Brain pericyte (primary cell): ENCODE data around the gene UGT1A6.
"Not testable (repeated sequence)": the region's sequence is repeated elsewhere in the genome, so short reads cannot be mapped to it uniquely, and the experiment has no call there.

Source experiments
- DNase-seq: peaks from one replicate; pipeline ENCODE4 v3.0.0-alpha.2; 2012; ENCODE audit warnings: low read depth, low spot score

The UGT1A6 gene

DNA sequence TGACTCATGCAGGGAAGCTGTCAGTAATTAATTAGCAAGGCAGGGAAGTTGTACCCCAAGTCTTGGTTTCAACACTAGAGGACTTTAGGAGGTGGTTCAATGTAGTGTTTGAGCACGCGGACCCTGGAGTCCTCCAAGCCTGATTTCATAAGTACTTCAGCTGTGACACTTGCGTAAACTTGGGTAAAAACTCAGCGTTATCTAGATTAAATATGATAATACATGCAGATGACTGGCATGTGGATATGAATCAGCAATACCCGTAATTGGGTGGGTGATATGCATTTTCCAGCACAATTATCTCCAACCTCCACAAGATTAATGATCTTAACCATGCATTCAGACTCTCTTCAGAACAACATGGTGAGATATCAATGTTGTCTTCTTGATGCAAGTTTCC lies 5.8 kb upstream of the UGT1A6 start:
- no peak for DNase-seq

DNA sequence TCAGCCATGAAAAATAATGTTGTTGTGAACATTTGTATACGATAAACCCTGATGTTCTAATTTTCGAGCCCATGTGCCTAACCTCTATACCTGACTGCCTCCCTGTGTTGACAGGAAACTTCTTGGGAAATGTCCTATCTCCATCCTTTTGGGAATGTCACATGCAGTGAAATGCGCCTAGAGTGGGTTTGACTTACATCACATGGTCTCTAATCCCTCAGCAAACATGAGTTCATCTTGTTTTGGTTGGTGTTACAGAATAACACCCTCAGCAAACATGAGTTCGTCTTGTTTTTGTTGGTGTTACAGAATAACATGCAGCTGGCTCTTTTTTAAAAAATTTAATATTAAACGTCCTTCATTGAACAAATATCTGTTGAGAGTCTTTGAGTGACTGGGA lies 4.3 kb upstream of the UGT1A6 start:
- no peak for DNase-seq

DNA sequence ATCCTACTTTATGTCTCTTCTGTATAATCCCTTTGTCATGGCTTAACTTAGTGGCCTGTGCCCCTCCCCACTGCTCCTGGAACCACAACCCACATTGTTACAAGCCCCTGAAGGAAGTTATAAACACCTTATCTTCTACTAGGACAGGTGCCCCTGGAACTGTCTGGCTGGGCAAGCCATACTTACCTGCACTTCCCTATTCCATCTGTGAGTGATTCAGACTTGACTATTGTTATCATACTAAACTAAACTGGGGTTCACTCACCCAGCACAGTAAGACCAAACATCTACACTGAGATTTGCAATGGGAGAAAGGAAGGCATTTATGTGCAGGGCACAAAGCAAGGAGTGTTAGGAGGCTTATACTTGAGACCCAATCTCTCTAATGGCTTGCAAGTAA lies 3.7 kb upstream of the UGT1A6 start:
- no peak for DNase-seq

DNA sequence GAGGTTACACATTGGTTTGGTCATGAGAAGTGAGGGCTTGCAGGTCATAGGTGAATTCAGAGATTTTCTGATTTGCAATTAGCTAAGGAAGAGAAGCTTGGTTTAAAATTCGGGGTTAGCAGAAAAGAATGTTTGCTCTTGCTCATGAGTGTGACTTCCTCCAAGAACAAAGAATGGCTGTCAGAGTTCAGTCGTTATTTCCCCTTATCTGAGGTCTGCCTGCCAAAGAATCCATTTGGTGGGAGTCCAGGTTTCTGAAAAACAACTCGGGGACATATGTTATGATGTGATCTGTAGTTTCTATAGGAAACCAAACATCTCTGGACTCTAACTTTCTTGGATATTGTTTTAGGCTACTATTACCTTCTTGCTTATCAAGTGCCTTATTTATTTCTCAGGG lies 3.2 kb upstream of the UGT1A6 start:
- DNase-seq, result no peak

DNA sequence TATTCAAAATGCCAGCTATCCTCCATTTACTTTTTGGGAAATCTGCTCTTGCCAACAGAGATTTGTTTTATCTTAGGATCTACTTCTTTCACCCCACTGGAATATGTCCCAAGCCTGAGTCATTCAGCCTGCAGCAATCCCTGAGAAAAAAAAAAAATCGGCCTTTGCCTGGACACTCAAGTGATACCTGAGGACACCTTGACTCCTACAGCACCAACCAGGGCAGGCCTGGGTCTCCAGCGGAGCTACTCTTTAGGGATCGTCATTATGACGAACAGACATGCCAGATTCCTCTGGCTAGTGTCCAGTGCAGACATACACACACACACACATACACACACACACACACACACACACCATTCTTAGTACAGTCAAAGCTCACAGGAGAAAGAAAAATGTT lies 2.2 kb upstream of the UGT1A6 start:
- no peak for DNase-seq

DNA sequence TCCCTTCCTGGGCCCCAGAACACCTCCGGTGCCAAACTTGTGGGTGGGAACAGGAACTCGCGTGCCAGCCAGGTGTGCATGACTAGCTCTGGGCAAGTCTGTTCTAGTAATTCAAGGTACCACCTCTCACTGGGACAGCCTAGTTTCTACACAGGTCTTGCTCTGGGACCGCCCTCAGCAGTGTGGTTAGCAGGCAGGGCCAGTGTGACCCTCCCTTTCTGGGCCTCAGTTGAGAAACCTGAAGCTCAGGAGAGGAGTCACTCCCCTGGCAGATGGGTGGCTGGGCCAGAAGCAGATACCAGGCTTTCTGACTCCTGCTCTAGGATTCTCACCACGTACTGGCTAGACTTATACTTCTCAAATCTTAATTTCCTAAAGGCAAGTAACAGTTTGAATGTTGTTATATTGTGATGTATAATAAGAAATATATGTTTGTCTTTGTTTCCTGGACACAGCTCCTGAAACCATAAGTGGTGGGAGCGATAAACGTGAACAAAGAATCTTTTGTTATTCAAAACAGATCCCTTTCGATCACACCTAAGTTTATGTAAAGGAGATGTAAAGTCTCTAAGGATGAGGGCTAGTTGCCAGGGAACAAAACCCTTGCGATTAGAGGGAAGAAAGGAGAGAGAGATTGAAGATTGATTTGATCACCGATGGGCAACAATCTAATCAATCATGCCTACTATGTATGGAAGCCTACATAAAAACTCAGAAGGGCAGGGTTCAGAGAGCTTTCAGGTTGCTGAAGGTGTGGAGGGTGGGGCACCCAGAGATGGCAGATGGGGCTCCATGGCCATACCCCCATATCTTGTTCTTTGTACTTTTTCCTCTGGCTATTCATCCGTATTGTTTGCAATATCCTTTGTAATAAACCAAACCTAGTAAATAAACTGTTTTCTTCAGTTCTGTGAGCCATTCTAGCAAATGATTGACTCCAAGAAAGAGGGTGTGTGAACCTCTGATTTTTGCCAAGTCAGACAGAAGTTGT lies 952 bp upstream of the UGT1A6 start:
- no peak for DNase-seq

DNA sequence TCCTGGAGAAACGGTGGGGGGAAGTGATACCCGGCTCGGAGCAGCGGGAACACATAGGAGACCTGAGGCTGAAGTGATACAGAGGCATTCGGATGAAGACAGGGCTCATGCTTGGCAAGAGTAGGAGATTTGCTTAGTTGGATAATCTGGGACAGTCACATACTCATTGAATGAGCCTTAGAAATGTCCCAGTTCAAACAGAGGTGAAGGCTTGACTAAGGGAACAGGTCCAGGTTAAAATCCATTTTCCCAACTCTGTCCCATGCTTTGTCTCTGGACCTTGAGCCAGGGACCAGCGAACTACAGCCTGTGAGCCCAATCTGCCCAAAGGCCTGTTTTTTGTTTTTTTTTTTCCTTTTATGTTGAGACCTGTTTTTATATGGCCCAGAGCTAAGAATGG lies 1.3 kb downstream of the UGT1A6 start:
- DNase-seq, result no peak

DNA sequence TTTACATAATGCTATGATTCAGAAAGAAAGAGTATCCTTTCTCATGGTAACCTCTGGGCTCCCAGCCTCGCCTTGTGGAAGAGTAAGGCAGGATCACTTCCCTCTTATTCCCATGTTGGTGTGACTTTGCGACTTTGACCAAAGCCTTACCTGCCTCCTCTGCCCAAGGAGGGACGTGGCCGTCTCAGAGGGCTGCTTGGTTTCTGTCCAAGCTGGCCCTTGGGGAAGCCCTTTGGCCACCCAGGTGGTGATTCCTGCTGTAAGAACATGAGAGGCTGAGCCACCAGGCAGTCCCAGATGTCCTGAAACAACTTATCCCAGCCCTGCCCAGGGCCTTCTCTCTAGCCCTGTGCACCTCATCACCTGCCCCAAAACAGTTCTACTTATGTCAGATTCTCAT lies 6.0 kb downstream of the UGT1A6 start:
- no peak for DNase-seq

DNA sequence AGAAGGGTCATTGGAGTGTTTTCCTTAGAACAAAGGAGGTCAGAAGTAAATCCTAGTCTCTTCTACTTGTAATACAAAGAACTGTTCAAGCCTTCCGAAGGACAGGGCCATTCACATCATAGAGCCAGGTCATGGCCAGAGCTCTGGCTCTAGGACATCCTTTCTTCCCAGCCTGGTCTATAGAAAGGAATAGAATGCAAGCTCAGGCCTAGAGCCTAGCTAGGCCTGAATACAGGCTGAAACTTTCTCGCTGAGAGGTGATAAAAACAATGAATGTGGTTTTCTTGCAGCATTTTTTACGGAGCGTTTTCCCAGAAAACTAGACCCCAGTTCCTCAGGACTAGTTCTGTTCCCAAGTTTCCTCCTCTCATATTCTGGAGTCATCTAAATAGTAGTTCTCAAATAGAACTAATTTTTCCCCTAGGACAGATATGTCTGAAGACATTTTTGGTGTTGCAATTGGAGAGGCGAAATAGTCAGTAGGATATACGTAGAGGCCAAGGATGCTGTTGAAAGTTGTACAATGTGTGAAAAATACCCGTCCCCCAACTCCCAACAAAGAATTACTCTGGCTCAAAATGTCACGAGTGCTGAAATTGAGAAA lies 6.8 kb downstream of the UGT1A6 start:
- DNase-seq, result no peak

DNA sequence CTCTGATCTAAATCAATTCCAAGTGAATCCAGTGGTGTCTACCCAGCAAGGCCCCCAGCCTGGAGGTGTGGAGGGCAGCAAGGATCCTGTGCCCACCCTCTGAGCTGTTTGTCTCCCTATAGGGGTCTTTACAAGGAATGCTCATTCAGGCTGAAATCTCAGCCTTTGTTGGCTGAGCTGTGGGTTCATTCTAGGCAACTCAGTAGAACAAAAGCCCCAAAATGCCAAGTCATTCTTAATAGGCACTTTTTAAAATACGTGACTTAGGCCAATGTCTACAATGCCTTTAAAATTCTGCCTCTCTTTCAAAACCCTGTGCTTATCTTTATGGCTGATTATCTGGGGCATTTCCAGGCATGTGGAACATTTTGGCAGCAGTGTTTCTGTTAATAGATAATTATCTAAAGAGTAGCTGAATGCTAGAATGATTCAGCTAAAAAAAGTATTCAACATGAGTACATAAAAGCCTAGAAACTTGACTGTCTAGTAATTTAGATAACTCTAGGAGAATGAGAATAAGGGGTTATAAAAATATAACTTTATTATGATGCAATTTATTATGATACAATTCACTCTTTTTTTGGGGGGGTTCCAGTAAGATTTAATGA lies 7.4 kb downstream of the UGT1A6 start:
- DNase-seq, result no peak

DNA sequence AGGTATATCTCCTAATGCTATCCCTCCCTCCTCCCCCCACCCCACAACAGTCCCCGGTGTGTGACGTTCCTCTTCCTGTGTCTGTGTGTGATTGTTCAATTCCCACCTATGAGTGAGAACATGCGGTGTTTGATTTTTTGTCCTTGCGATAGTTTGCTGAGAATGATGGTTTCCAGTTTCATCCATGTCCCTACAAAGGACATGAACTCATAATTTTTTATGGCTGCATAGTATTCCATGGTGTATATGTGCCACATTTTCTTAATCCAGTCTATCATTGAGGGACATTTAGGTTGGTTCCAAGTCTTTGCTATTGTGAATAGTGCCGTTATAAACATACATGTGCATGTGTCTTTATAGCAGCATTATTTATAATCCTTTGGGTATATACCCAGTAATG lies 8.2 kb downstream of the UGT1A6 start:
- not testable (repeated sequence) for DNase-seq

DNA sequence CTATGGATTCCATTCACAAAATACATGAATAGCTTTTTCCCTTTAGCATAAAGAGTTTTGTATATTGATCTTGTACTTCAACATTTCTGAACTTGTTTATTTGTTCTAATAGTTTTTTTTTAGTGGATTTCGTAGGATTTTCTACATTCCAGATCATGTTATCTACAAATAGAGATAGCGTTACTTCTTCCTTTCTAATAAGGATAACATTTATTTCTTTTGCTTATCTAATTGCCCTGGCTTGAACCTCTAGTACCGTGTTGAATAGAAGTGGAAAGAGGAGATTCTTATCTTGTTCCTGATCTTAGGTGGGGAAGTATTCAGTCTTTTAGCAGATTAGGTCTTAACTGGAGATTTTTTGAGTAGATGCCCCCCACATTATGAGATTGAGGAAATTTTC lies 9.5 kb downstream of the UGT1A6 start:
- no peak for DNase-seq

DNA sequence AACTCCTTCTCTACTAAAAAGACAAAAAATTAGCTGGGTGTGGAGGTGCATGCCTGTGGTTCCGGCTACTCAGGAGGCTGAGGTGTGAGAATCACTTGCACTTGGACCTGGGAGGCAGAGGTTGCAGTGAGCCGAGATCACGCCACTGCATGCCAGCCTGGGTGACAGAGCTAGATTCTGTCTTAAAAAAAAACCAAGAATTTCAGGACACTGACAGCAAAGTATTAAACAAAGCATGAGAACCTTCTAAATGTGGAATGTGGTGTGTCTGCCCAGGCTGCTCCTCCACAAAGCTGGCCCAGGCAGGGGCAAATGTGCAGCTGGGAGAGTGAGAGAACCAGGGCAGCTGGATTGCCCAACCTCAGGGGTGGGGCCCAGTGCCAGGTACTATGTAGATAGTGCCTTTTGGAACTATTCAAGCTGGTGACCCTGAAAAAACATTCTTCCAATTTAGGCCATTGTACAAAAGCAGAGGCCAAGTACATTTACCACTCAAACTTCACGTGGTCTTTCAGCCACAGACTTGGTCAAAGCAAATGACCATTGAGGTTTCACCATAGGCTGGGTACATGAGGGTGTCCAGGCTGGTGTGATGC lies 13.3 kb downstream of the UGT1A6 start:
- no peak for DNase-seq

DNA sequence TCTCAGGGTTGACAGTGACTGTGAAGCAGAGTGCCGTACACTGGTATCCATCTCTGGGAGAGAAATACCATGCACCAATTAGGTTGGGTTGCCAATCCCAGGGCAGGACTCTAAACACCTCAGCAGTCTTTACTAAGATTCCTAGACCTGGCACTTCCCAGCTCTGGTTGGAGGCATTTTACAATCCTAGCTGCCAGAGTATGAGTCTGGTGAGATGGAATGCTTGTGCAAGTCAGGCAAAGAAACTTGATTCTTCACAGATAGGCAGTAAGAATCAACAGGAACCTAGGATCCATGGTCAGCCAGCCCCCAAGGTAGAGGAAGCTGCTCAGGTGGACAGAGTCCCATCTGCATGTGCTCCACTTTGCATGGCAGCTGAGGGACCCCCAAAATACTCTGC lies 14.0 kb downstream of the UGT1A6 start:
- DNase-seq, result no peak

DNA sequence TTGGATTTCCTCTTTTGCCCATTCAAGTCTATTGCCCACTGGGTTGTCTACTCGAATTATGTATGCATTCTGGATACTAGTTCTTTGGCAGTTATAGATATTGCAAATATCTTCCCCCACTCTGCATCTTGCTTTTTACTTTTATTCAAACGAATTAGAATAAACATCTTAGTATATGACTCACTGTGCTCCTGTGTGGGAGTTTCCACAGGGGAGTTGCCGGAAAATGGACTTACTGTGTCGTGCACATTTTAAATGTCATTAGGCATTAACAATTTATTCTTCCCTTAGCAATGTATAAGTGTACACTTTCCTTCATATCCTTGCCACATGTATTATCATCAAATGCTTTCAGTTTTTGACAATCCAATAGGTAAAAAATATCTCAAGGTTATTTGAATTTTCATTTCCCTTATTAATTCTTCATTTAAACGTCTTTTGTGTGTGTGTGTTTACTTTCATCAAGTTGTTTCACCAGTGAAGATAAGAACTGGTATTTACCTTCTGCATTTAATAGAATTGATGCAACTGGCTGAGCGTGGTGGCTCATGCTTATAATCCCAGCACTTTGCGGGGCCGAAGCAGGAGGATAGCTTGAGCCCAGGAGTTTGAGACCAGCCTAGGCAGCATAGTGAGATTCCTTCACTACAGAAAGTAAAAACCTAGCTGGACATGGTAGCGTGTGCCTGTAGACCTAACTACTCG lies 15.4 kb downstream of the UGT1A6 start:
- DNase-seq, result no peak

DNA sequence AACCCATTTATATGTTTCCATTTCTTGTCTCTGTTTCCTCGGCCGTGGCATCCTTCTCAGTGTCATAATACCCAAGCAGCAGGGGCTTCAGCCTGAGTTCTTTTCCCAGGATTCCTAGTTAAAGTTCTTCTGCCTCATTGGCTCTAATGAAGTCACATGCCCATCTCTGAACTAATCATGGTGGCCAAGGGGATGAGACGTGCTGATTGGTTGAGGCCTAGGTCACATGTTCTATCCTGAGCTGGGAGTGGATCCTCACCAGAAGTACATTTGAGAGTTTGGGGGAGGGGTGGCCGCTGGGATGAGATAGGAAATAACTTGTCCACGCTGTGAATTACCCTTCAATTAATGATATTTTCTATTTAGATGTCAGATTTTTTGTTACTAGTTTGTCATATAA lies 16.3 kb downstream of the UGT1A6 start:
- no peak for DNase-seq

DNA sequence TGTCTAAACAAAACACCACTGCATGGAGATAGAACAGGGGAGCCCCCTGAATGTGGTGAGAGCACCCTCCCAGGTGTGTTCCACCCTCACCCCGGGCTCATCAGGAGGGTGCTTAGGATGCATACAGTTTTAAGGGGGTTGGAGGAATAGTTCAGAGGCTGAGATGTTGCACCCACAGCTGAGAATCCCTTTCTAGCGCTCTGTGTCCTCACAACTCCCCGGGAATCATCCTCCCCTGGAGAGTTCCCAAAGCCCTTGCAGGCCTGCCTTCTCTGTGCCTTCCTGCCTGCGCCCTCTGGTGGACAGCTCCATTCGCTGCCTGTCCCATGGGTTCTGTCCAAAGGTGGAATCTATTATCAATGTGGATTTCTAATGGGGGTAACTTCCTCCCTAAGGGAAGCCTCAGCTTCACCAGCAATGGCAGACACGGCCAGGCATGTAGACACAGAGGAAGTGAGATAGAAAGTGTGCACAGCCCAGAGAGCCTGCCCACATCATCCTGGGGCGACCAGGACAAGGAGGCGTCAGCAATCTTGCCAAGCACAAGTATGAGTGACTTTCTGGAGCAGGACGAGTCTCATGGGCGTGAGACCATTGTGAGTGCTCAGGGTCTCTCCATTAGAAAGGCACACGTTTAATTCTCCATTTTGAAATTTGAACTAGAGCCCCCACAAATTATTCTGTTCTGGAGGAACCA lies 18.8 kb downstream of the UGT1A6 start:
- peak; percentile 5 for DNase-seq

DNA sequence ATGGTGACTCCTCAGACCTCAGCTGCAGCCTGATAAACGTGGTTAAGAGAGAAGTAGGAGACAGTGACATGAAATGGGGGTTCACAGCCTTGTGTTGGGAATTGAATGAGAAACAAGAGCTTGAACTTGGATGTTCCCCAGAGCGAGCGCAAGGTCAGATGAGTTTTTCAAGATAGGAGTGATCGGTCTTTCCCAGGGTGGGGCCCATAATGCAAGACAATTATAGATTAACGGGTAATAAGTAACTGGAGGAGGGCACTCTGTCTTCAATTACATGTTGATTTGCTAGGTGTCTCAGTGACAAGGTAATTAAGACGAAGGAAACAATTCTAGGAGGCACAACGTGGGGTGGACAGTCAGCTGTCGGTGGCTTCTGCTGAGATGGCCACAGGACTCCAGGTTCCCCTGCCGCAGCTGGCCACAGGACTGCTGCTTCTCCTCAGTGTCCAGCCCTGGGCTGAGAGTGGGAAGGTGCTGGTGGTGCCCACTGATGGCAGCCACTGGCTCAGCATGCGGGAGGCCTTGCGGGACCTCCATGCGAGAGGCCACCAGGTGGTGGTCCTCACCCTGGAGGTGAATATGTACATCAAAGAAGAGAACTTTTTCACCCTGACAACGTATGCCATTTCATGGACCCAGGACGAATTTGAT lies 20.0 kb downstream of the UGT1A6 start, which contains the start of gene UGT1A5:
Gene UGT1A5 (plus strand): TSS at position 297 of the 651 bp plus-strand sequence. CDS start 85 bp downstream, at position 382.
- no peak for DNase-seq

DNA sequence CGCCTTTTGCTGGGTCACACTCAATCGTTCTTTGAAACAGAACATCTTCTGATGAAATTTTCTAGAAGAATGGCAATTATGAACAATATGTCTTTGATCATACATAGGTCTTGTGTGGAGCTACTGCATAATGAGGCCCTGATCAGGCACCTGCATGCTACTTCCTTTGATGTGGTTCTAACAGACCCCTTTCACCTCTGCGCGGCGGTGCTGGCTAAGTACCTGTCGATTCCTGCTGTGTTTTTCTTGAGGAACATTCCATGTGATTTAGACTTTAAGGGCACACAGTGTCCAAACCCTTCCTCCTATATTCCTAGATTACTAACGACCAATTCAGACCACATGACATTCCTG lies 20.5 kb downstream of the UGT1A6 start:
- DNase-seq, result no peak

DNA sequence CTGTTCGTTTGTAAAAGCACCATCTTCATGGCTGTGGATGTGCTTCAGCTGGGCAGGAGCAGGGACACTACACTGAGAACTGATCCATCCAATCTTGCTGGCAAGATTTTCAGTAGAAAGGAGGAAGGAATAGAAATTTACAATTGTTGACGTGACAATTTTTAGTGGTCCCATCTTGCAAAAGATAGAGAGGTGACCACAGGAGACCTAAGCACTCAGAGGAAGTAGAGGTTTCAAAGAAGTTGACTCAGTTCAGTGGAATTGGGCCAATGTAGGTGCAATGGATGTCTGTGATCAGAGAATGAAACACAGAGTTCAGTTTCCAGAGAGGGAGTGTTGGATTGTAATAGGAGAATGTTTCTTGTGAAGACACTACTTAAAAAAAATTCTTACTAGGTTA lies 21.4 kb downstream of the UGT1A6 start:
- DNase-seq, result no peak

DNA sequence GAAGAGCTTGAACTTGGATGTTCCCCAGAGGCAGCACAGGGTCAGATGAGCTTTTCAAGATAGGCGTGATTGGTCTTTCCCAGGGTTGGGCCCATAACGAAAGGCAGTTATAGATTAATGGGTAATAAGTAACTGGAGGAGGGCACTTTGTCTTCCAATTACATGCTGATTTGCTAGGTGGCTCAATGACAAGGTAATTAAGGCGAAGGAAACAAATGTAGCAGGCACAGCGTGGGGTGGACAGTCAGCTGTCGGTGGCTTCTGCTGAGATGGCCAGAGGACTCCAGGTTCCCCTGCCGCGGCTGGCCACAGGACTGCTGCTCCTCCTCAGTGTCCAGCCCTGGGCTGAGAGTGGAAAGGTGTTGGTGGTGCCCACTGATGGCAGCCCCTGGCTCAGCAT lies 25.9 kb downstream of the UGT1A6 start, which contains the start of gene UGT1A4:
Gene UGT1A4 (plus strand): TSS at position 185 of the 400 bp plus-strand sequence. CDS start 85 bp downstream, at position 270.
- no peak for DNase-seq
